Measurements from ENCODE around the gene NQO1.

The NQO1 gene

DNA sequence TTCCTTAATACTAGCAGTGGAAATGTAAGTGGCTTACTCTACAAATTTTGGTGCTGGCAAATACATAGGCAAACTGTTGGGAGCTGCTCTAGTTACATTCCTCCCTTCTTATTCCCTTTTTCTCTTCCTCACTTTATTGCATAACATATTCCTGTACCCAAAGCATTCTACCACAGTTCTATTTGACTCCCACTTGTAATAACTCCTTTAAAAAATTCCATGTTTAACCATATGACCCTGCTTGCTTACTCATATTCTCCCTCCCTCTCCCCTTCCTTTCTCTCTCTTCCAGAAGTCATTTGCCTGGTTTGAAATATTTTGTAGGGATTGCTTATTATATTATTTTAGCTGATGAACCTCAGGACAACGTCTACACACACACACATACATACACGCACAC, 22.7 kb downstream of the NQO1 start:
- H3K27me3 ChIP-seq (ENCODE audit: insufficient read depth, poor library complexity, severe bottlenecking), result no peaks in the 10 kb centered on the region
- no peak overlapping the region for H3K27ac ChIP-seq (replicated peaks)
- H3K4me3 ChIP-seq (replicated peaks; ENCODE audit: insufficient read depth, low read length), result no peak overlapping the region
- TF ChIP-seq, protein P1, sequence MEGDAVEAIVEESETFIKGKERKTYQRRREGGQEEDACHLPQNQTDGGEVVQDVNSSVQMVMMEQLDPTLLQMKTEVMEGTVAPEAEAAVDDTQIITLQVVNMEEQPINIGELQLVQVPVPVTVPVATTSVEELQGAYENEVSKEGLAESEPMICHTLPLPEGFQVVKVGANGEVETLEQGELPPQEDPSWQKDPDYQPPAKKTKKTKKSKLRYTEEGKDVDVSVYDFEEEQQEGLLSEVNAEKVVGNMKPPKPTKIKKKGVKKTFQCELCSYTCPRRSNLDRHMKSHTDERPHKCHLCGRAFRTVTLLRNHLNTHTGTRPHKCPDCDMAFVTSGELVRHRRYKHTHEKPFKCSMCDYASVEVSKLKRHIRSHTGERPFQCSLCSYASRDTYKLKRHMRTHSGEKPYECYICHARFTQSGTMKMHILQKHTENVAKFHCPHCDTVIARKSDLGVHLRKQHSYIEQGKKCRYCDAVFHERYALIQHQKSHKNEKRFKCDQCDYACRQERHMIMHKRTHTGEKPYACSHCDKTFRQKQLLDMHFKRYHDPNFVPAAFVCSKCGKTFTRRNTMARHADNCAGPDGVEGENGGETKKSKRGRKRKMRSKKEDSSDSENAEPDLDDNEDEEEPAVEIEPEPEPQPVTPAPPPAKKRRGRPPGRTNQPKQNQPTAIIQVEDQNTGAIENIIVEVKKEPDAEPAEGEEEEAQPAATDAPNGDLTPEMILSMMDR (IDR thresholded peaks at IDR 0.05; ENCODE audit: insufficient read depth, low read length), result no peak
- TF ChIP-seq SPI1 (IDR thresholded peaks at IDR 0.05; ENCODE audit: borderline replicate concordance, low read depth) (no peak), GABPA (IDR thresholded peaks at IDR 0.05; ENCODE audit: low read depth) (no peak), POLR2AphosphoS5 (IDR thresholded peaks at IDR 0.05; ENCODE audit: low read depth) (no peak)
- TF ChIP-seq, protein P2, sequence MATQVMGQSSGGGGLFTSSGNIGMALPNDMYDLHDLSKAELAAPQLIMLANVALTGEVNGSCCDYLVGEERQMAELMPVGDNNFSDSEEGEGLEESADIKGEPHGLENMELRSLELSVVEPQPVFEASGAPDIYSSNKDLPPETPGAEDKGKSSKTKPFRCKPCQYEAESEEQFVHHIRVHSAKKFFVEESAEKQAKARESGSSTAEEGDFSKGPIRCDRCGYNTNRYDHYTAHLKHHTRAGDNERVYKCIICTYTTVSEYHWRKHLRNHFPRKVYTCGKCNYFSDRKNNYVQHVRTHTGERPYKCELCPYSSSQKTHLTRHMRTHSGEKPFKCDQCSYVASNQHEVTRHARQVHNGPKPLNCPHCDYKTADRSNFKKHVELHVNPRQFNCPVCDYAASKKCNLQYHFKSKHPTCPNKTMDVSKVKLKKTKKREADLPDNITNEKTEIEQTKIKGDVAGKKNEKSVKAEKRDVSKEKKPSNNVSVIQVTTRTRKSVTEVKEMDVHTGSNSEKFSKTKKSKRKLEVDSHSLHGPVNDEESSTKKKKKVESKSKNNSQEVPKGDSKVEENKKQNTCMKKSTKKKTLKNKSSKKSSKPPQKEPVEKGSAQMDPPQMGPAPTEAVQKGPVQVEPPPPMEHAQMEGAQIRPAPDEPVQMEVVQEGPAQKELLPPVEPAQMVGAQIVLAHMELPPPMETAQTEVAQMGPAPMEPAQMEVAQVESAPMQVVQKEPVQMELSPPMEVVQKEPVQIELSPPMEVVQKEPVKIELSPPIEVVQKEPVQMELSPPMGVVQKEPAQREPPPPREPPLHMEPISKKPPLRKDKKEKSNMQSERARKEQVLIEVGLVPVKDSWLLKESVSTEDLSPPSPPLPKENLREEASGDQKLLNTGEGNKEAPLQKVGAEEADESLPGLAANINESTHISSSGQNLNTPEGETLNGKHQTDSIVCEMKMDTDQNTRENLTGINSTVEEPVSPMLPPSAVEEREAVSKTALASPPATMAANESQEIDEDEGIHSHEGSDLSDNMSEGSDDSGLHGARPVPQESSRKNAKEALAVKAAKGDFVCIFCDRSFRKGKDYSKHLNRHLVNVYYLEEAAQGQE (IDR thresholded peaks at IDR 0.05; ENCODE audit: insufficient replicate concordance, low read depth), result no peak
- no peak for DNase-seq (ENCODE audit: low read depth in 1 of 2, low spot score in 1 of 2)

DNA sequence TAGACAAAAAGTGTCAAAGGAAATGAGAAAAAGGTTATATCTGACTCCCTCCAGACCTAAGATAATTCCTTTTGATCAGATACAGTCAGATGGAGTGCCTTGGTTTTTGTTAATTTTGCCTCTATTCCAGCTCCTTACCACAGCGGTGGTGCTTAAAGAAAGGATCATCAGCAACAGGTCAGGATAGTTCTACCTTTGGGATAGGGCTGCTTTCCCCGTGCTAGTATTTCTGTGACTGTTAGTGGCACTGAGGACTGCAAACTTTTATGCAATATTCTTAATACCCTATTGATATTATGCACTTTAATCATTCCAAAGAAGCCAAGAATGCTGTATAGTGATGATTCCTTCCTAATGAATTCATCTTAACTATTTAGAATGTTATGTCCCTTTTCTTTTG, 24.5 kb downstream of the NQO1 start:
- DNase-seq (ENCODE audit: low read depth in 1 of 2, low spot score in 1 of 2), result no peak
- no peak overlapping the region for H3K4me3 ChIP-seq (replicated peaks; ENCODE audit: insufficient read depth, low read length)
- no peak for TF ChIP-seq POLR2AphosphoS5 (IDR thresholded peaks at IDR 0.05; ENCODE audit: low read depth)
- no peak for TF ChIP-seq SPI1 (IDR thresholded peaks at IDR 0.05; ENCODE audit: borderline replicate concordance, low read depth)
- TF ChIP-seq GABPA (IDR thresholded peaks at IDR 0.05; ENCODE audit: low read depth), result no peak
- TF ChIP-seq, protein P1 (IDR thresholded peaks at IDR 0.05; ENCODE audit: insufficient read depth, low read length), result no peak
- TF ChIP-seq, protein P2 (IDR thresholded peaks at IDR 0.05; ENCODE audit: insufficient replicate concordance, low read depth), result no peak
- H3K27ac ChIP-seq (replicated peaks), result no peak overlapping the region
- H3K27me3 ChIP-seq (ENCODE audit: insufficient read depth, poor library complexity, severe bottlenecking), result no peaks in the 10 kb centered on the region

DNA sequence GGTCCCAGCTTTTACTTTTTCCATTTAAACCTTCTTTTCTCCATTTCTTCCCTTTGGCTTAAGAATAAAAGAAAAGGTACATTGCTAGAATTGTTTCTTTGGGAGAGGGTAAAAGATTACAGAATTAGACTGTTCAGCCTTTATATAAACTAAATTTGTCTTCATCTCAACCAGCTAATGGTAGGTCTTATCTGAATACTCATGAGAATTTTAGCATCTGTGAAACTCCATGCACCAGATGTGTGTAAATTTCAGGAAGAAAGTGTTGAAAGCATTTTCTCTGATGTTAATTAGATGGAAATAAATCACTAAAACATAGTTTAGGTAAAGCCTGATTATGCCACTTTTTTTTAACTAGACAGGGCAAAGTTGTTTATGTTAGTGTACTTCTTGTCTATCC, 24.9 kb downstream of the NQO1 start:
- TF ChIP-seq, protein P1 (IDR thresholded peaks at IDR 0.05; ENCODE audit: insufficient read depth, low read length), result no peak
- TF ChIP-seq POLR2AphosphoS5 (IDR thresholded peaks at IDR 0.05; ENCODE audit: low read depth), result no peak
- TF ChIP-seq GABPA (IDR thresholded peaks at IDR 0.05; ENCODE audit: low read depth), result no peak
- TF ChIP-seq, protein P2 (IDR thresholded peaks at IDR 0.05; ENCODE audit: insufficient replicate concordance, low read depth), result no peak
- no peak for TF ChIP-seq SPI1 (IDR thresholded peaks at IDR 0.05; ENCODE audit: borderline replicate concordance, low read depth)
- H3K27me3 ChIP-seq (ENCODE audit: insufficient read depth, poor library complexity, severe bottlenecking), result no peaks in the 10 kb centered on the region
- no peak for DNase-seq (ENCODE audit: low read depth in 1 of 2, low spot score in 1 of 2)
- H3K27ac ChIP-seq (replicated peaks), result no peak overlapping the region
- H3K4me3 ChIP-seq (replicated peaks; ENCODE audit: insufficient read depth, low read length), result no peak overlapping the region
